Mesenchymal stem cell (in vitro differentiated cells and primary cell): Measurements from ENCODE around the gene SCARB2.

Source experiments
- DNase-seq: peaks from one replicate; pipeline ENCODE4 v3.0.0-alpha.2; 2013
- H2AFZ ChIP-seq: one replicate; pipeline ENCODE4 v1.6.1; 2013; ENCODE audit warnings: low read depth, mild to moderate bottlenecking, control low read depth, inconsistent platforms, low read length, moderate library complexity
- H2AK5ac ChIP-seq: 2 replicates; pipeline ENCODE4 v1.6.1; 2013; ENCODE audit warnings: low read length, moderate library complexity, mild to moderate bottlenecking, inconsistent platforms; ENCODE audit not compliant: severe bottlenecking
- H2BK120ac ChIP-seq: one replicate; pipeline ENCODE4 v1.6.1; 2013; ENCODE audit warnings: low read depth, mild to moderate bottlenecking, inconsistent platforms, low read length, moderate library complexity
- H2BK12ac ChIP-seq, 2 experiments: one replicate each; pipeline ENCODE4 v1.6.1; 2013; ENCODE audit warnings: inconsistent platforms in 2 of 2, low read length in 2 of 2, mild to moderate bottlenecking in 2 of 2, moderate library complexity in 2 of 2, control low read depth in 1 of 2
- H2BK15ac ChIP-seq: one replicate; pipeline ENCODE4 v1.6.1; 2013; ENCODE audit warnings: mild to moderate bottlenecking, low read depth, inconsistent platforms; ENCODE audit not compliant: poor library complexity, severe bottlenecking
- H2BK5ac ChIP-seq: 2 replicates; pipeline ENCODE4 v1.6.1; 2013; ENCODE audit warnings: low read depth, mild to moderate bottlenecking, low read length, control low read depth, inconsistent platforms; ENCODE audit not compliant: poor library complexity, severe bottlenecking
- H3K14ac ChIP-seq, 2 experiments: one replicate each; pipeline ENCODE4 v1.6.1; 2013; ENCODE audit warnings: inconsistent platforms in 2 of 2, low read length in 2 of 2, control low read depth in 1 of 2, mild to moderate bottlenecking in 1 of 2, moderate library complexity in 1 of 2
- H3K18ac ChIP-seq, 2 experiments: one replicate each; pipeline ENCODE4 v1.6.1; 2013; ENCODE audit warnings: inconsistent platforms in 2 of 2, low read length in 2 of 2, control low read depth in 1 of 2, low read depth in 1 of 2, mild to moderate bottlenecking in 1 of 2
- H3K23ac ChIP-seq, 2 experiments: one replicate each; pipeline ENCODE4 v1.6.1; 2013; ENCODE audit warnings: inconsistent platforms in 2 of 2, low read length in 2 of 2, mild to moderate bottlenecking in 2 of 2, moderate library complexity in 2 of 2, control low read depth in 1 of 2
- H3K27ac ChIP-seq: 2 replicates; pipeline ENCODE4 v1.5.1; 2013; ENCODE audit warnings: mild to moderate bottlenecking, moderate library complexity, low read length, control low read depth, inconsistent platforms; ENCODE audit not compliant: poor library complexity, severe bottlenecking
- H3K27me3 ChIP-seq, 2 experiments: 2 replicates each; pipeline versions ENCODE4 v1.6.1 to v1.7.0; 2013; ENCODE audit warnings: low read length in 2 of 2, mild to moderate bottlenecking in 2 of 2, moderate library complexity in 2 of 2, control low read depth in 1 of 2, inconsistent platforms in 1 of 2; ENCODE audit not compliant: control insufficient read depth in 1 of 2, insufficient read depth in 1 of 2
- H3K36me3 ChIP-seq, 2 experiments: 2 replicates each; pipeline versions ENCODE4 v1.6.1 to v1.7.0; 2013; ENCODE audit warnings: low read length in 2 of 2, control low read depth in 1 of 2, inconsistent platforms in 1 of 2, low read depth in 1 of 2, mild to moderate bottlenecking in 1 of 2; ENCODE audit not compliant: insufficient read depth in 2 of 2, control insufficient read depth in 1 of 2
- H3K4ac ChIP-seq, 2 experiments: one replicate each; pipeline ENCODE4 v1.6.1; 2013; ENCODE audit warnings: inconsistent platforms in 2 of 2, low read length in 2 of 2, mild to moderate bottlenecking in 2 of 2, moderate library complexity in 2 of 2, control low read depth in 1 of 2, low read depth in 1 of 2
- H3K4me1 ChIP-seq: 2 replicates; pipeline ENCODE4 v1.6.1; 2013; ENCODE audit warnings: low read depth, low read length, control low read depth; ENCODE audit not compliant: control insufficient read depth, insufficient read depth
- H3K4me2 ChIP-seq: 2 replicates; pipeline ENCODE4 v1.6.1; 2013; ENCODE audit warnings: low read length, mild to moderate bottlenecking, inconsistent platforms; ENCODE audit not compliant: poor library complexity, severe bottlenecking
- H3K4me3 ChIP-seq, 2 experiments: 2 replicates each; pipeline versions ENCODE4 v1.5.1 to v1.7.0; 2013; ENCODE audit warnings: low read length in 2 of 2, mild to moderate bottlenecking in 2 of 2, control low read depth in 1 of 2, low read depth in 1 of 2; ENCODE audit not compliant: insufficient read depth in 1 of 2
- H3K79me1 ChIP-seq: replicated peaks from 2 replicates; pipeline ENCODE4 v1.6.1; 2013; ENCODE audit warnings: mild to moderate bottlenecking, control low read depth, low read length, inconsistent platforms; ENCODE audit not compliant: poor library complexity, severe bottlenecking
- H3K9ac ChIP-seq: 2 replicates; pipeline ENCODE4 v1.7.0; 2013; ENCODE audit warnings: mild to moderate bottlenecking, low read length, moderate library complexity
- H3K9me3 ChIP-seq: 2 replicates; pipeline ENCODE4 v1.7.0; 2013; ENCODE audit warnings: mild to moderate bottlenecking, low read length; ENCODE audit not compliant: control insufficient read depth
- H4K8ac ChIP-seq: one replicate; pipeline ENCODE4 v1.6.1; 2013; ENCODE audit warnings: inconsistent platforms, mild to moderate bottlenecking, low read length, moderate library complexity
- H4K91ac ChIP-seq: one replicate; pipeline ENCODE4 v1.6.1; 2013; ENCODE audit warnings: mild to moderate bottlenecking, low read length, inconsistent platforms
- WGBS: methylation state at CpG from one replicate; pipeline ENCODE4 v1.1.7; 2013; ENCODE audit warnings: mixed read lengths; 5-methylcytosine and 5-hydroxymethylcytosine counted together

Gene SCARB2

GRCh38 chr4:76127754-76128153 is 85.9 kb downstream of the SCARB2 start:
- DNase-seq = no peak
- WGBS = 100% methylated on average over 3 of the region's 3 CpGs
- Histone ChIP-seq H3K4me1 (no peaks in the 10 kb centered on the region), H2BK5ac (no peak overlapping the region), H3K36me3 (peaks cover 11 to 66% of the 10 kb centered on the region in 2 experiments), H4K8ac (no peak overlapping the region), H3K27ac (no peak overlapping the region), H2AK5ac (no peak overlapping the region), H2BK12ac (no peak overlapping the region), H3K23ac (no peak overlapping the region), H2BK15ac (no peak overlapping the region), H3K4me3 (no peak overlapping the region), H3K4ac (no peak overlapping the region), H2BK120ac (no peak overlapping the region), H3K79me1 (peaks cover 15% of the 10 kb centered on the region), H3K9ac (no peak overlapping the region), H4K91ac (no peak overlapping the region), H3K27me3 (no peaks in the 10 kb centered on the region), H2AFZ (no peak overlapping the region), H3K9me3 (no peaks in the 10 kb centered on the region), H3K4me2 (no peak overlapping the region), H3K14ac (no peak overlapping the region), H3K18ac (no peak overlapping the region)

GRCh38 chr4:76125816-76126215 is 87.8 kb downstream of the SCARB2 start:
- Histone ChIP-seq H3K9me3 (peaks cover 7% of the 10 kb centered on the region), H3K18ac (no peak overlapping the region), H3K9ac (no peak overlapping the region), H2BK15ac (no peak overlapping the region), H3K79me1 (peaks cover 11% of the 10 kb centered on the region), H2BK5ac (no peak overlapping the region), H2BK12ac (no peak overlapping the region), H2AFZ (no peak overlapping the region), H3K36me3 (peaks cover 11 to 71% of the 10 kb centered on the region in 2 experiments), H3K27me3 (no peaks in the 10 kb centered on the region), H3K4me2 (no peak overlapping the region), H3K4me3 (no peak overlapping the region), H3K14ac (no peak overlapping the region), H3K23ac (no peak overlapping the region), H2AK5ac (no peak overlapping the region), H3K4me1 (no peaks in the 10 kb centered on the region), H2BK120ac (no peak overlapping the region), H3K27ac (no peak overlapping the region), H3K4ac (no peak overlapping the region), H4K91ac (no peak overlapping the region), H4K8ac (no peak overlapping the region)
- DNase-seq = no peak

- Histone ChIP-seq H3K79me1 (peaks cover 3% of the 10 kb centered on the region), H2BK5ac (no peak overlapping the region), H4K8ac (no peak overlapping the region), H4K91ac (no peak overlapping the region), H2BK15ac (no peak overlapping the region), H3K9me3 (peaks cover 7% of the 10 kb centered on the region), H3K14ac (no peak overlapping the region), H3K27ac (no peak overlapping the region), H3K4ac (no peak overlapping the region), H3K4me3 (no peak overlapping the region), H3K4me1 (no peaks in the 10 kb centered on the region), H2AK5ac (no peak overlapping the region), H2AFZ (no peak overlapping the region), H3K18ac (no peak overlapping the region), H3K23ac (no peak overlapping the region), H3K36me3 (peaks cover 19 to 82% of the 10 kb centered on the region in 2 experiments), H2BK12ac (no peak overlapping the region), H2BK120ac (no peak overlapping the region), H3K9ac (no peak overlapping the region), H3K27me3 (no peaks in the 10 kb centered on the region), H3K4me2 (no peak overlapping the region)
- 100% methylated on average over 3 of the region's 4 CpGs for WGBS
- DNase-seq = no peak
These were observed 93.4 kb downstream of the SCARB2 start for GRCh38 chr4:76120199-76120598.

GRCh38 chr4:76117536-76117935 is 96.1 kb downstream of the SCARB2 start:
- Histone ChIP-seq H4K91ac (no peak overlapping the region), H3K9ac (no peak overlapping the region), H2BK120ac (no peak overlapping the region), H3K4ac (no peak overlapping the region), H2AFZ (no peak overlapping the region), H3K18ac (no peak overlapping the region), H3K36me3 (peaks cover 15 to 83% of the 10 kb centered on the region in 2 experiments), H2BK5ac (no peak overlapping the region), H3K4me3 (no peak overlapping the region), H3K4me2 (no peak overlapping the region), H3K27me3 (no peaks in the 10 kb centered on the region), H3K9me3 (peaks cover 7% of the 10 kb centered on the region), H3K27ac (no peak overlapping the region), H2BK15ac (no peak overlapping the region), H2AK5ac (no peak overlapping the region), H3K4me1 (no peaks in the 10 kb centered on the region), H3K79me1 (no peaks in the 10 kb centered on the region), H2BK12ac (no peak overlapping the region), H4K8ac (no peak overlapping the region), H3K14ac (no peak overlapping the region), H3K23ac (no peak overlapping the region)
- DNase-seq = no peak
- WGBS = 96% methylated on average over 2 of the region's 5 CpGs
